GM12892 (cell line): ENCODE results near the gene CD164L2.

ENCODE experiments used
- POLR2A ChIP-seq: IDR thresholded peaks from 2 replicates; pipeline ENCODE4 v1.6.1; 2011; ENCODE audit warnings: low read depth, low read length, control low read depth
- POLR2AphosphoS5 ChIP-seq: IDR thresholded peaks from 2 replicates; pipeline ENCODE4 v1.6.1; 2011; ENCODE audit warnings: low read depth, low read length, control low read depth
- TAF1 ChIP-seq: IDR thresholded peaks from 2 replicates; pipeline ENCODE4 v1.6.1; 2011; ENCODE audit warnings: low read depth, mild to moderate bottlenecking, control low read depth, low read length, borderline replicate concordance

DNA sequence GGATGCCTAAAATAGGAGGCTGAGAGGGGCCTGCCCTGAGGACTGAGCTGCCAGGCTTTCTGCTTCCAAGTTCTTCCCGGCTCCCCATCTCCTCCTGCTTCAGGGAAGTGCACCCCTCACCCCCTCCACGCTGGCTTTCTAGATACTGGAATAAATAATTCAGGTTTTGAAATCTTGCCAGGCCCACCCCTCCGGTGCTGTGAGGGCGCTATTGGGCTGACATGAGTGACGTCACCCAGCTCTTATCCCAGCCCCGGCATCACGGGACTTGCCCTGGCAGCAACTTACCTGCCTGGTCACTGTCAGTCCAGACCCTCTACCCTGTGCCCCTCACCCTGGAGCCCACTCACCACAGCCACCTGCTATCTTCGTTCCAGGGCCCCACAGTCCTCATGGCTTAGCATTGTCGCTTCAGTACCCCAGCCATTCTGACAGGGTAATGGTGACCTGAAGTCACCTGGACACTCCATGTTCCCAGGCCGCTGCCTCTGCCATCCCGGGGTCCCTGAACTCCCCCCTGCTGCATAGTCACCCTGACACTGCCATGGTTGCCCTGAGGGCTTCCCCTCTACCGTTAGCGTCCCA is 8.5 kb upstream of the CD164L2 start:
- no peak for TF ChIP-seq POLR2AphosphoS5
- no peak for TF ChIP-seq POLR2A
- no peak for TF ChIP-seq TAF1
